Epithelial cell of esophagus (primary cell): ENCODE results near the gene PCSK6.

Source experiments
- DNase-seq: peaks from one replicate; pipeline ENCODE4 v3.0.0; 2010; ENCODE audit warnings: low read depth
- H3K4me3 ChIP-seq: 2 replicates; pipeline ENCODE4 v1.5.1; 2011; ENCODE audit warnings: mild to moderate bottlenecking, low read length, control low read depth
- CTCF ChIP-seq: IDR thresholded peaks from 2 replicates; pipeline ENCODE4 v1.5.1; 2011; ENCODE audit warnings: low read depth, mild to moderate bottlenecking, low read length, control low read depth, inconsistent platforms; ENCODE audit not compliant: insufficient read depth; ENCODE audit errors: missing control alignments

The PCSK6 gene

GRCh38 chr15:101326026-101326315 lies 163.5 kb downstream of the PCSK6 start:
- DNase-seq, result no peak
- no peak overlapping the region for H3K4me3 ChIP-seq
- TF ChIP-seq CTCF, result no peak

GRCh38 chr15:101325263-101326025 lies 164.1 kb downstream of the PCSK6 start:
- DNase-seq, result no peak

DNA sequence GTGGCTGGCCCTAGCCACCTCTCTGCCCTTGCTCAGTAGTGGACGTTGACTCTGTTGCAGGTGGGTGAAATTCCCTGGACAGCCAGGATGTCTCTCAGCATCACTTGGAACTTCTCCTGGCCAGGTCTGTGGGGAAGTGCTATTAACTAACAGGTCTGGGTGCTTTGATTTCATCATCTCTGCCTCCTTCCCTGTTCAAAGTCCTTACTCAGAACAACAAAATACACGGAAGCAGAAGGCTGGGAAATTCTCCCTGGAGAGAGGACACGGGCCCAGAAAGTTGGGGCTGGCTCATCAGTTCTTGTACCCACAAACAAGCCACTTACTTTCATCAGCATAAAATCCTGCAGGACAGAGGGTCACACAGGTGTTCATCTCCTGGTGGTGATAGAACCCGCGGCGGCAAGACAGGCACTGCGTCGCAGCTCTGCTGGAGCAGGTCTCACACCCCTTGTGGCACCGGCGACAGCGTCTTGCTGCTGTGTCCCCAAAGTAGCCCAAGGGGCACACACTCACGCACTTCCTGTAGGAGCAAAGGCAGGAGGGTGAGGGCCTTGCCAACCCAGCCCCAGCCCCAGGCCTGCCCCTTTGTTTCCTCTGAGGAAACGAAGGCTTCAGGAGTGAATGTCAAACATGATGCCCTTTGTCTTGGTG lies 164.9 kb downstream of the PCSK6 start:
- no peak overlapping the region for H3K4me3 ChIP-seq
- DNase-seq, result peak; percentile 39
- TF ChIP-seq CTCF, result no peak

More at GRCh38 chr15:101325263-101326025, 164.1 kb downstream of the PCSK6 start:
- no peak overlapping the region for H3K4me3 ChIP-seq
- TF ChIP-seq CTCF, result no peak

DNA sequence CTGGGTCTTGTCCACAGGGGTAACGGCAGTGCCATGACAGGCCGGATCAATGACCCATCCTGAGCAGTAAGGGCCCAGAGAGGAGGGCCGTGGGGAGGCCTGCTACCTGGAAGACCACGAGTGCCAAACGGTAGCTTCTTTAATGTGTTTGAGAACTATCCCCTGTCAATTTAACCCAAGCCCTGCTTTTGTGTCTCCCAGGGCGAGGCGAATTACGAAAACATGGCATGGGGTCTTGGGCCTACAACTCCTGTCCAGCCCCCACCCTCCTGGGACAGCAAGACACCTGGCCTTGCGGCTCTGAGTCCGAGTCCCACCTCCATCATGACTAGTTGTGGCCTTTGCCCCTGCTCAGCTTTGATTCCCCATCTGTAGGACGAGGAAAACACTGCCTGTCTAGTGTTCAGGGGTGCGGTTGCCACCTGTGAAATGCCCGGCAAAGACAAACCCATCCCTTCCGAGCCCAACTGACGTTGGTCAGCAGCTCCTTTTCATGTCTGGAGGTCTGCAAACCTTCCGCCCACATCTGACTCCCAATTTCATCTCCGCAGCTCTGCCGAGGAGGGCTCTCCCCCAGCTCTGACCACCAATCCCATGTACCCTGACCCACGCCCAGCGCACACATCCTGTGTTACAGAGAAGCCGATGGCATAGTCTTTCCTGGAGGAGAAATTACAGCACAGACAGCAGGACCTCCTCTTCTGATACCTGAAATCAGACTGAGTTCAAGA lies 165.5 kb downstream of the PCSK6 start:
- no peak for TF ChIP-seq CTCF
- H3K4me3 ChIP-seq, result no peak overlapping the region

GRCh38 chr15:101322854-101323477 lies 166.5 kb downstream of the PCSK6 start:
- H3K4me3 ChIP-seq, result no peak overlapping the region
- no peak for TF ChIP-seq CTCF
- no peak for DNase-seq

More for the DNA sequence above, 165.5 kb downstream of the PCSK6 start:
- DNase-seq, result no peak

DNA sequence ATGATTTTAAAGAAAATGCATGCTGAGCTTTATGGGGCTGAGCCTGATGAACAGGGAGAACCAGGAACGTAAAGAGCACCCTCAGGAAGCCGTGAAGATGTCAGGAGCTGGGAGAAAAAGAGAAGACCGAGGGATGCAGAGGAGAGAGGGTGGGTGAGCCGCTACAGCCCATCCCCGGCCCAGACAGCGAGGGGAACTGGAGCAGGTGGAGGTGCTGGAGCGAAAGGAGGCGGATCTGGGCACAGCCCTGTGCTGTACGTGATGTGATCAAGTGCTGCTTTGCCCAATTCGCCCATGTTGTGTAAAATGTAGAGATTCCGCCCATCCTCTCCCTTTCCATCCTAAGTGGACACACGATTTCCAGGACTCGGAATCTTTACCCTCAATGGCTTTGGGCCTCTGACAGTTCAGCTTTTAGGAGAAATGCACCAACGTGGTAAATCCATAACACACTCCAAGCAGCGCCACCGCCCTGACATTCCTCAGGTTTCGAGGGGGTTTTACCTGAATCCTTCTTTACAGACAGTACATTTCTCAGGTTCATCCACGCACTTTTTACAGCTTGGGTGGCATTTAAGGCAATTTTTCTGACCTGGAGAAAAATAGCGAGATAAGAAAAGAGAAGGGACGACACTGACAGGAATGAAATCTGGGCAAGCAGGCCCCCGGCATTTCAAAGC lies 167.4 kb downstream of the PCSK6 start:
- no peak overlapping the region for H3K4me3 ChIP-seq
- no peak for TF ChIP-seq CTCF
- DNase-seq, result no peak
